ENCODE data around the gene NOTCH1.

Gene NOTCH1

DNA sequence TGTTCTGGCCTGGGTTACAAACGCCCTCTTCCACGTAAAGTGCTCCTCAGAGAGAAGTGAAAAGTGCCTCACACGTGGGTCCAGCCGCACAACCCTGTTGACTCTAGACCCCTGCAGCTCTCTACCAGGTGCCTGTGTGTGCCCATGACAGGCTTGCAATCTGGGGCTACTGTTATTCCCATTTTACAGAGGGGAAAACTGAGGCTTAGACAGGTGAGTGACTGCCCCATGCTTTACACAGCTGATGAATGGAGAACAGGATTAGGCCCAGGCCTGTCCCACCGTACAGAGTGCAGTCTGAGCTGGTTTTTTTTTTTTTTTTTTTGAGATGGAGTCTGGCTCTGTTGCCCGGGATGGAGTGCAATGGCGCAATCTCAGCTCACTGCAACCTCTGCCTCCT lies 100.0 kb downstream of the NOTCH1 start:
- TF ChIP-seq, protein P1, sequence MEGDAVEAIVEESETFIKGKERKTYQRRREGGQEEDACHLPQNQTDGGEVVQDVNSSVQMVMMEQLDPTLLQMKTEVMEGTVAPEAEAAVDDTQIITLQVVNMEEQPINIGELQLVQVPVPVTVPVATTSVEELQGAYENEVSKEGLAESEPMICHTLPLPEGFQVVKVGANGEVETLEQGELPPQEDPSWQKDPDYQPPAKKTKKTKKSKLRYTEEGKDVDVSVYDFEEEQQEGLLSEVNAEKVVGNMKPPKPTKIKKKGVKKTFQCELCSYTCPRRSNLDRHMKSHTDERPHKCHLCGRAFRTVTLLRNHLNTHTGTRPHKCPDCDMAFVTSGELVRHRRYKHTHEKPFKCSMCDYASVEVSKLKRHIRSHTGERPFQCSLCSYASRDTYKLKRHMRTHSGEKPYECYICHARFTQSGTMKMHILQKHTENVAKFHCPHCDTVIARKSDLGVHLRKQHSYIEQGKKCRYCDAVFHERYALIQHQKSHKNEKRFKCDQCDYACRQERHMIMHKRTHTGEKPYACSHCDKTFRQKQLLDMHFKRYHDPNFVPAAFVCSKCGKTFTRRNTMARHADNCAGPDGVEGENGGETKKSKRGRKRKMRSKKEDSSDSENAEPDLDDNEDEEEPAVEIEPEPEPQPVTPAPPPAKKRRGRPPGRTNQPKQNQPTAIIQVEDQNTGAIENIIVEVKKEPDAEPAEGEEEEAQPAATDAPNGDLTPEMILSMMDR (IDR thresholded peaks at IDR 0.05; ENCODE audit: extremely low read depth, insufficient read depth, missing control alignments), result no peak
- no peak for DNase-seq (ENCODE audit: low spot score)
- in situ Hi-C loops (cut with MboI; ENCODE audit: low pct_unique_long_range_greater_than_20kb, low sequenced_read_pairs, unreplicated experiment), result no loop called here

Measured in GM13977 (cell line).